ENCODE data around the gene ZSCAN1.

GRCh38 chr19:58045411-58046050 is 11.7 kb downstream of the ZSCAN1 start:
- TF ChIP-seq, protein P1, sequence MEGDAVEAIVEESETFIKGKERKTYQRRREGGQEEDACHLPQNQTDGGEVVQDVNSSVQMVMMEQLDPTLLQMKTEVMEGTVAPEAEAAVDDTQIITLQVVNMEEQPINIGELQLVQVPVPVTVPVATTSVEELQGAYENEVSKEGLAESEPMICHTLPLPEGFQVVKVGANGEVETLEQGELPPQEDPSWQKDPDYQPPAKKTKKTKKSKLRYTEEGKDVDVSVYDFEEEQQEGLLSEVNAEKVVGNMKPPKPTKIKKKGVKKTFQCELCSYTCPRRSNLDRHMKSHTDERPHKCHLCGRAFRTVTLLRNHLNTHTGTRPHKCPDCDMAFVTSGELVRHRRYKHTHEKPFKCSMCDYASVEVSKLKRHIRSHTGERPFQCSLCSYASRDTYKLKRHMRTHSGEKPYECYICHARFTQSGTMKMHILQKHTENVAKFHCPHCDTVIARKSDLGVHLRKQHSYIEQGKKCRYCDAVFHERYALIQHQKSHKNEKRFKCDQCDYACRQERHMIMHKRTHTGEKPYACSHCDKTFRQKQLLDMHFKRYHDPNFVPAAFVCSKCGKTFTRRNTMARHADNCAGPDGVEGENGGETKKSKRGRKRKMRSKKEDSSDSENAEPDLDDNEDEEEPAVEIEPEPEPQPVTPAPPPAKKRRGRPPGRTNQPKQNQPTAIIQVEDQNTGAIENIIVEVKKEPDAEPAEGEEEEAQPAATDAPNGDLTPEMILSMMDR (IDR thresholded peaks at IDR 0.05): no peak
- TF ChIP-seq EP300 (IDR thresholded peaks at IDR 0.05) (no peak), POLR2A (IDR thresholded peaks at IDR 0.05) (no peak)

Measured in ovary (tissue), 3 donors.